NCI-H82 treated with DMSO at 0.1 percent for 48 hours (cell line): ENCODE results near the gene SBF2.
"Not testable (repeated sequence)": the region's sequence is repeated elsewhere in the genome, so short reads cannot be mapped to it uniquely, and the experiment has no call there.

Source experiments
- DNase-seq: peaks from one replicate; lab custom pipeline; 2025; ENCODE audit not compliant: unreplicated experiment; lab: John Stamatoyannopoulos, UW

Gene SBF2

DNA sequence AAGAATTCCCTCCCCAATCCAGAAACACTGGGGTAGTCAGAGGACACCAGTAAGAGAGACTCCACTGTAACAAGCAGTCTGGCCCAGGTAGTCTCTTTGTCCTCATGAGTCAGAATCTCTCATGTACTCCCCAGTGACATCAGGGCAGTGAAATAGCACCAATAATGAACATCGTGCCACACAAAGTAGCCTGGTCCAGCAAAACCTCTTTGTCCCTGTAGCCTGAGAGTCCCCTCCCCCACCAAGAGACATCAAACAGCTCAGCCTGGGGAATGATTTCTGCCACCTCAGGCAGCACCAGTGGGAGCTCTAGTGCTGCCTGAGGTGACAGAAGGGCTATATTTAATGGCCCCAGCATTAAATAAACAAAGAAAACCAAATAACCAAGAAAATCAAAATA, 88.1 kb downstream of the SBF2 start:
- no peak for DNase-seq

DNA sequence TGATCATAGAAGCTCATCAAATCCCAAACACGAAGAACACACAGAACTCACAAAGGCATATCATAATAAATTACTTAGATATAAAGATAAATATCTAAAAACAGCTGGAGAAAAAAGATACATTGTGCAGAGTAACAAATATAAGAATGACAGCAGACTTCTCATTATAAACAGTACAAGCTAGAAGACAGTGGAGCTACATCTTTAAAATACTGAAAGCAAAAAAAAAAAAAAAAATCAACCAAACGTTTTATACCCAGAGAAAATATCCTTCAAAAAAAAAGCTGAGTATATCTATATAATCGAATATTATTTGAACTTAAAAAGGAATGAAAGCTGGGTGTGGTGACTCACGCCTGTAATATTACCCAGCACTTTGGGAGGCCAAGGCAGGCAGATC, 90.0 kb downstream of the SBF2 start:
- no peak for DNase-seq

DNA sequence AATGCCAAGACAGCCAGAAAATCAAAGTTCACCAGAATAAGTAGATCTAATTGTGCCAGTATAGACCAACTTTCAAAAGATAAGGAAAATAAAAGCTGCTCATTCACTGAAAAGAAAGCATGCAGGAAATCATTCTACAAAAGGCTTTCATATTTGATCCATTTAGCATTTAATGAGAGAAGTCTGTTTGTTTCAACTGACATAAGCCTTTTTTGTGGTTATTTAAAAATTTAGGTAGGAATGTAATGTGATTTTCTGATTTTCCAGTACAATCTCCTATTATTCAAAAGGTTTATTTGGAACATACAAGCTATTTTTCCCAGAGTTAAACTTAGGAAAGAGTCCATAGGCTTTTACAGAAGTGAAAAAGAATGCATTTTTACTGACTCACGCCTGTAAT, 92.7 kb downstream of the SBF2 start:
- no peak for DNase-seq

DNA sequence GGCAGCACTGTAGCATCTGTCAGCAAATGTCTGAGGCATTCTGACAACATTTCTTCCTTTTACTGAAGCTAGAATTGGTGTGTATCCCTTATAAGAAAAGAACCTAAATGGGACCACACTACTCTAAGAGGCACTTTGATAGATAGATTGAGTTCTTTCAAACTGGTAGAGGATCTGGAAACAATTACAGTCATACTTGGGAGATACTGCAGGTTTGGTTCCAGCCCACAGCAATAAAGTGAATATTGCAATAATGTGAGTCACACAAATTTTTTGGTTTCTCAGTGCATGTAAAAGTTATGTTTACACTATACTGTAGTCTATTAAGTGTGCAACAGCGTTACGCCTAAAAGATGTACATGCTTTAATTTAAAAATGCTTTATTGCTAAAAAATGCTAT, 96.9 kb downstream of the SBF2 start:
- DNase-seq = no peak

DNA sequence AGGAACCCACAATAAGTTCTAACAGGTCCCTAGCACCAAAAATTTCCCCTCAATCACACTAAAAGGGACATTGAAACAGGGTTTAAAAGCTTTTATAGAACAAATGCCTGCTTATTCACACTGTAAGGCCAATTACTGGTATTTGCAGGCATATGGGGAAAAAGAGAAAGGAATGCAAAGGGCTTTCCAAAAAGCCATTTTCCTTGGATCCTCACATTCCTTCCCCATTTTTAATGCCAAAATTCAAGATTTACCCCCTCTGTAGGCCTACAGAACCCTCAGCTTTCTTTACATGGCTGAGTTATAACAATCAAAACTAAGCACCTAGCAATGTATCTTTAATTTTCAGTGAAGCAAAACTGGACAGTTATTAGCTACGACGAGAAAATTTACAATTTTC, 102.0 kb downstream of the SBF2 start:
- no peak for DNase-seq

DNA sequence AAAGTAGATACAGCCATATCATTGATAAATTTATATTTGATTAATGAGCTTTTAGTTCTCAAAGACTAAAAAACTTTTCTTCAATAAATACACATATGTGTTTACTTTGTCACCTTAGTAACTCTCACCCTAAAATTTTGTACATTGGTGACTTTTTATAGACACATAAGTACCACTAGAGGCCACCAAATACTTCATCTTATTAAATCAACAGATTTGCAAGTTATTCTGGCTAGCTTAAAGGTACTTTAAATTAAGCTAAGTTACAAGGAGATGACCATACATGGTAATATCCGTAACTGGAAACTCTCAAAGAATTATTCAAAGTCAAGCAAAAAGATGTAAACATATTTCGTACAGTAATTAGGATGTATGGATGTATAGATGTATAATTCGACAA, 112.2 kb downstream of the SBF2 start:
- no peak for DNase-seq

DNA sequence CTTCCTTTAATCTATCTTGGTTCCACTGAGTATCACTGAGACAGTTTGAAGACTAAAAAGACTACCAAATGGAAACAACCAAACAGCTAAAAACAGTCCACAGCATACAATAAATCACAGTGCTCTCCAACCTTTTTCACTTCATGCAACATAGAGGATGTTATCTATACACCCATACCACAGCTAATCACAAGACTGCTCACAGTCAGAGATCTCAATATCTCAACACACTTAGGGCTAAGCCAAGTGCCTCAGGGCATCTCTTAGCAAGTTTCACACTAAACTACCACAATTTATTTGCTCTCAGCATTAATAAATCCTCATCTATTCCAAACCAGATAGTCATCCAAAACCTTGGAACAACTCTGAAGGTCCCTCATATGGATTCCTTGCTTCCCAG, 129.4 kb downstream of the SBF2 start:
- no peak for DNase-seq

DNA sequence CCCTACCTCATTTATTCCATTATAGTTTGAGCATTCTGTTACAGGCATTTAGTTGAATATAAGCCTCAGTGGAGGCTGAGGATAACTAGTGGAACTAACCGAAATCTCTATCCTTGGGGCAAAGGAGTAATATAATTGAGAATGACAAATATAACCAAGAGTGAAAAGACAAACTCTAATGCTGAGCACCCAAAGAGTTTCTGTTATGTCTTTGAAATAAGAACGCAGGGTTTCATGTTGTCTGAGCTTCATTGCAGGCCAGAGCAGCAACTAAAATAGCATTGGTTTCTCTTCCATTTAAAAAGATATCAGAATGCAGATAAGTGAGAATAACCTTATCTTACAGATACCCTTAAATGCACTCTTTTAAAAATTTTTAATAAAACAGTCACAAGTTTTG, 131.8 kb downstream of the SBF2 start:
- DNase-seq = no peak

DNA sequence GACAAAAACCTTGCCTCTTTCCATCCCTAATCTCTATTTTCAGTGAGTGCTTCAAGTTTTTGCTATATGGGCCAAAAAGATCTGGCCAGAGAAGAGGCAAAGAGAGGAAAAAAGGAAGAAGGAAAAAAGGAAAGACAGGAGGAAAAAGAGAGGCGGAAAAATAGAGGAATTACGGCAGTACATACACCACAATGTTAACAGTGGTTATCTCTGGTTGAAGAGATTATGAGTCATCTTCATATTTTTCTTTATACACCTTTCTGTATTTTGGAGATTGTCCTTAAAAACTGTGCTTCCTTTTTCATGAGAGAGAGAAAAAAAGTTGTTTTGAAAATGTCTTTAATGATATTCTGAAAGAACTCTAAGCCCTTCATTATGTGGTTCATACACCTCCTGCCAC, 133.7 kb downstream of the SBF2 start:
- no peak for DNase-seq

DNA sequence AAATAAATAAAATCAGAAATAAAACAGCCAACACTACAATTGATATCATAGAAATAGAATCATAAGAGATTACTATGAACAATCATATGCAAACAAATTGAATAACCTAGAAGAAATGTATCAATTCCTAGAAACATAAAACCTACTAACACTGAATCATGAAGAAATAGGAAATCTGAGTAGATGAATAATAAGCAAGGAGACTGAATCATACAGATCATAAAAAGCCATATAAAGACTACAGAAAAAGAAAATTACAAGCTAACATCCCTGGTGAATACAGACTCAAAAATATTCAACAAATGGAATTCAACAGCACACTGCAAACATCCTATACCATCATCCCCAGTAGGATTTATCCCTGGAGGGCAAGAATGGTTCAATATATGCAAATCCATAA, 135.6 kb downstream of the SBF2 start:
- DNase-seq = no peak

DNA sequence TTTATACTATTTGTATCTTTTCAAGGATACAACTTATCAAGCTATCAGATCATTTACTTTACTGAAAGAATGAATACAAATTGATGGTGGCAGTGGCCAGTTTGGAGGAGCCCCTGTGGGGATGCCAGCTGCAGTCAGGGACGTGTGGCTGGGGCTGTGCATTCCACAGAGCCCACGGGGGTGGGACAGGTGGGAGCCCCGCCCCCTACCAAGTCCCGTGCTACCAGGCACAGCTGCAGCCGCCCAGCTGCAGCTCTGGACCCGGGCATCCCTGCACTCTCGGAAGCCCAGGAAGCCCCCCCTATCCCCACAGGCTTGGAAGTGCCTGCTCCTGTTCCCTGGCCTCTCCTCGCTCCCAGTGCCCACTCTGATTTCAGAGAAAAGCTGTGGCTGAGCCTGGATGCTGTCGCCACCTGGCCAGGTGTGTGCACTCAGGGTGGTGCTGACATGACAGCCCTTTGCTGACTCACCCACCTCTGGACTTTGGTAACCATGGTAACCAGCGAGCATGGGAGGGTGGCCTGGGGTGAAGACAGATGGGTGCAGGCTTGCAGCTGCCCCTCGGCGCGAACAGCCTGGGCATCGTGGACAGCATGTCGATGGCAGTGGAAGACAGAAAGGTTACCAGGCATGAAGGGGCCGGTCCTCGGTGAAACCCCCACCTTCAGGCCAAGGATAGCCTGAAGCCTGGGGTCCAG, 138.1 kb downstream of the SBF2 start:
- no peak for DNase-seq

DNA sequence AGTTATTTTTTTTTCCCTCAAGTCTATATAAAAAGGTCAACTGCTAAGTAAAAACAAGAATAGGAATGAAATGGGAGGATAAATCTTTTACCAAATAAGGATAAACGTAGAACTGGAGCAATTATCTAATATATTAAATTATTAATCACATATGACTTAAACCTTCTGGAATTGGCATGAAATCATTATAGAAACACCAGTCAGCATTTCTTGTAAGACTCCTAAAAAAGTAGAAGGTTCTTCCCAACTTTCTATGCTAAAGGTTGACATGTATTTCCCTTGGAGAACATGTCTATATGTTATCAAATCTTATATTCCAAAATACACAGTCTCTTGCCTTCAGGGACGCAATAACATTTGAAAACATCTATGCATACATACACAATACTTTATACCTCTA, 143.2 kb downstream of the SBF2 start:
- DNase-seq = no peak

DNA sequence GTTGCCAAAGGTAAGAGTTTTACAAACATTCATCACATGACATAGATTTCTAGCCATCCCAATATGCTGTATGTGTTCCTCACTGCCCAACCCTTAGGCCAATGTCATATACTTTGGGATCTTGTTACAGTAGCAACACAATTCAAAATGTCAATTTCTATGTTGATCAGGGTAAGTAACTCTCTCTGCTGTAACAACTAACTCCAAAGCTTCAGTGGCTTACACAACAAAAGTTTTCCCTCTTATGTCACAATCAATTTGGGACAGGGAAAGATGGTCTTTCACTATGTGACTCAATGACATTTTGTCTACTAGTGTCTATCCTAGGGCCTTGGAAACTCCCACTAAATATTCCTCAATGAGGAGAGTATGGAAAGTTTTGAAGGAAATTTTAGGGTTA, 144.5 kb downstream of the SBF2 start:
- DNase-seq = no peak

DNA sequence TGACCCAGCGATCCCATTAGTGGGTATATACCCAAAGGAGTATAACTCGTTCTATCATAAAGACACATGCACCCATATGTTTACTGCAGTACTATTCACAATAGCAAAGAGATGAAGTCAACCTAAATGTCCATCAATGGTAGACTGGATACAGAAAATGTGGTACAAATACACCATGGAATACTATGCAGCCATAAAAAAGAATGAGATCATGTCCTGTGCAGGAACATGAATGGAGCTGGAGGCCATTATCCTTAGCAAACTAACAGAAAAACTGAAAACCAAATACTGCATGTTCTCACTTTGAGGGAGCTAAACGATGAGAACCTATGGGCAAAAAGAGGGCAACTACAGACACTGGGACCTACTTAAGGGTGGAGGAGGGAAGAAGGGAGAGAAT, 146.8 kb downstream of the SBF2 start:
- no peak for DNase-seq

DNA sequence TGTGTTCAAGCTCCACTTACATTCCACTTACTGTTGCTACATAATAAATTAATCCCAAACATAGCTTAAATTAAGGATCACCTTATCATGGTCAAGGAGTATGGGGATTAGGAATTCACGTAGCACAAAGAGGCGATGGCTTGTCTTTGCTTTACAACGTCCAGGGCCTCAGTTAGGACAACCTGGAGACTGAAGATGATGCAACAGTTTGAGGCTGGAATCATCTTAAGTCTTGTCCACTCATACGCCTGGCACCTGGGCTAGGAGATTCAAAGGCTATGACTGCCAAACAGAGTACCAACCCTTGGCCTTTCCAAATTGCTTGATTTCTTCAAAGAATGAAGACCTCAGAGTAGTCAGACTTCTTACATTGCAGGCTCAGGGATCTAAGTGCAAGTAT, 149.1 kb downstream of the SBF2 start:
- no peak for DNase-seq

DNA sequence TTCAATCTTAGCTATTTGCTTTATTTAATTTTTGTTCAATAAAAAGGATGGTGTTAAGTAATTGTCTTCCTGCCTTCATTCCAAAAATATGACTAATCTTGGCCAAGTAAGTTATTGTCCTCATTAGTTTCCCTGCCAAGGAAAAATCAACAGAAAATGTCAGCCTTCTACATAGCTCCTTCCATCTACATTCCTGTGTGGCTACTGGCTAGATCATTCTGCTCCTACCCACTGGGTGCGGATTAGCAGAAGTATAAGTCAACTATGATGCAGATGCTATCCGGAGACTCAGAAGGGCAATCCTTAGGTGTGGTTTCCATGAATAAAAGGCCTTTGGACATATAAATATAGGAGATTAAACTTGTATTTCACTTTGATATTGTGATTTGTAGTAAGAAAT, 154.4 kb downstream of the SBF2 start:
- no peak for DNase-seq

DNA sequence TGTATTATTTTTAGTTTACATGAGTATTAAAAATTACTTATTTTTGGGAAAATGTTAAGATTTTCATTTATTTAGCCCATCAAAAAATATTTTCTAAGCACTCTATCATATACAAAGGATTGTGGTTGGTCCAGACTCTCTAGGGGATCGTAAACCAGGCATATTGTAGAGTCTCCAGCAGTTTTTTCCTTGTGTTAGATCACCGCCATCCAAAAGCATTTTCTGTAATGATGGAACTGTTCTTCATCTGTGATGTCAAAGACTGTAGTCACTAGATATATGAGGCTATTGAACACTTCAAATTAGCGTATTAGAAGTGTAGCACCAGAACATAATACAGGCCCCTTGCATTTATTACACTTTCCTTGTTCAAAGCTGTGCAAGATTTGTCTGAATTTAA, 154.9 kb downstream of the SBF2 start:
- DNase-seq = no peak

DNA sequence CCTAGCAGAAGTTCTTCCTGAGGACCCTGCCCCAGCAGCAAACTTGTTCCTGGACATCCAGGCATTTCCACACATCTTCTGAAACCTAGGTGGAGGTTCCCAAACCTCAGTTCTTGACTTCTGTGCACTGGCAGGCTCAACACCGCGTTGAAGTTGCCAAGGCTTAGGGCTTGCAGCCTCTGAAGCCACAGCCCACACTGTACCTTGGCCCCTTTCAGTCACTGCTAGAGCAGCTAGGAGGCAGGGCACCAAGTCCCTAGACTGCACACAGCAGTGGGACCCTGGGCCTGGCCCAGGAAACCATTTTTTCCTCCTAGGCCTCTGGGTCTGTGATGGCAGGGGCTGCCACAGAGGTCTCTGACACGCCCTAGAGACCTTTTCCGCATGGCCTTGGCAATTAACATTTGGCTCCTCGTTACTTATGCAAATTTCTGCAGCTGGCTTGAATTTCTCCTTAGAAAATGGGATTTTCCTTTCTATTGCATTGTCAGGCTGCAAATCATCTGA, 159.0 kb downstream of the SBF2 start:
- DNase-seq = no peak

DNA sequence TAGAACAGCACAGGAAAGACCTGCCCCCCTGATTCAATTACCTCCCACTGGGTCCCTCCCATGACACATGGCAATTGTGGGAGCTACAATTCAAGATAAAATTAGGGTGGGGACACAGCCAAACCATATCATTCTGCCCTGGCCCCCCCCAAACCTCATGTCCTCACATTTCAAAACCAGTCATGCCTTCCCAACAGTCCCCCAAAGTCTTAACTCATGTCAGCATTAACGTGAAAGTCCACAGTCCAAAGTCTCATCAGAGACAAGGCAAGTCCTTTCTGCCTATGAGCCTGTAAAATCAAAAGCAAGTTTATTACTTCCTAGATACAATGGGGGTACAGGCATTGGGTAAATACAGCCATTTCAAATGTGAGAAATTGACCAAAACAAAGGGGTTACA, 159.8 kb downstream of the SBF2 start:
- DNase-seq = not testable (repeated sequence)

DNA sequence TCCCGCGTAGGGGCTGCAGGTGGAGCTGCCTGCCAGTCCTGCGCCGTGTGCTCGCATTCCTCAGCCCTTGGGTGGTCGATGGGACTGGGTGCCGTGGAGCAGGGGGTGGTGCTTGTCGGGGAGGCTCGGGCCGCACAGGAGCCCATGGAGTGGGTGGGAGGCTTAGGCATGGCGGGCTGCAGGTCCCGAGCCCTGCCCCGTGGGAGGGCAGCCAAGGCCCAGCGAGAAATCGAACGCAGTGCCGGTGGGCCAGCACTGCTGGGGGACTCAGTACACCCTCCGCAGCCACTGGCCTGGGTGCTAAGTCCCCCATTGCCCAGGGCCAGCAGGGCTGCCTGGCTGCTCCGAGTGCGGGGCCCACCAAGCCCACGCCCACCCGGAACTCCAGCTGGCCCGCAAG, 160.8 kb downstream of the SBF2 start:
- DNase-seq = not testable (repeated sequence)

DNA sequence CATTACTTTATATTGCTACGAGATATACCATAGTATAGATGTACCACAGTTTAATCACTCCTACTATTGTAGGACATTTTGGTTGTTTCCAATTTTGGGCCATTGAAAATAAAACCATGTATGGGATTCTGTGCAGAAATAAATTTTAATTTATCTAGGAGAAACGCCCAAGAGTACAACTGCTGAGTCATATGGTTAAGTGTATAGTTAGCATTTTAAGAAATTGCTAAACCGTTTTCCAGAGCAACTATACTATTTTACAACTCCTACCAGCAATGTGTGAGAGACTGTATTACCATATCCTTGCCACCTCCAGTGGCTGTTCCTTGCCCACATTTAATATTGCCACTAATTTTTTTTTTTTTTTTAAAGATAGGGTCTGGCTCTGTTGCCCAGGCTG, 163.1 kb downstream of the SBF2 start:
- no peak for DNase-seq

DNA sequence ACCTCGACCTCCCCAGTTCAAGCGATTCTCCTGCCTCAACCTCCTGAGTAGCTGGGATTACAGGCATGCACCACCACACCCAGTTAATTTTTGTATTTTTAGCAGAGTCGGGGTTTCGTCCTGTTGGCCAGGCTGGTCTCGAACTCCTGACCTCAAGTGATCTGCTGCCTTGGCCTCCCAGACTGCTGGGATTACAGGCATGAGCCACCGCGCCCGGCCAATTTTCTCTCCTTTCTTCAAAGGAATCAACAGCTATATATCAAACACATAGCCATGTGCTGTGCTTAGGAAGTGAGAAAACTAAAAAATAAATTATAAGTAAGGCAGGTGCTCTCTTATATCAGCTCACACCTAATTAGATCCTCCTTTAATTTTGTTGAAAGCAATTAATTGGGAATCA, 164.8 kb downstream of the SBF2 start:
- not testable (repeated sequence) for DNase-seq

DNA sequence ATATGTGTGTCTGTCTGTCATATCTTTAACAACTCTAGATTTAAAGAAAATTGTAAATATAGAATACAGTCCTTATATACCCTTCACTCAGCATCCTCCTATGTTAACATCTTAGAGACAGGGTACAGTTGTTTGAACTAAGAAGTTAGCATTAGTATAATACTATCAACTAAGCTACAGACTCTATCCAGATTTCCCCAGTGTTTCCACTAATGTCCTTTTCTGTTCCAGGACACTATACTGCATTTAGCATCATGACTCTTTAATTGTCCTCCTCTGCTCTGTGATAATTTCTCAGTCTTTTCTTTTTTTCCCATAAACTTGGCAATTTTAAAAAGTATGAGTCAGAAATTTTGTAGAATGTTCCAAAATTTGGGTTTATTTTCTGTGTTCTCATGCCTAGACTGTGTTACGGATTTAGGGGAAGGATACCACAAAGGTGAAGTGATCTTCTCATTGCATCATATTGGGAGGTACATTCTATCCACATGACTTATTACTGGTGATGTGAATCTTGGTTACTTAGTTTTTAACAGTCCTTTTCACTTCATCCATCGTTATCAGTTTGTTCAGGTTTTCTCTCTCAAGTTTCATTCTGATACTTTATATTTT, 168.4 kb downstream of the SBF2 start:
- DNase-seq = no peak
